SK-N-SH (cell line): Measurements from ENCODE around the gene CCSER1. TPM values are rescaled to one million over a fixed set of nuclear protein-coding genes. Genes with fewer than 3 reads are reported as not detected.

Source experiments
- CTCF ChIA-PET: fragments of 300-600, 350-600 bp; formaldehyde crosslinking; extraction: SDS; loops from one replicate; lab custom pipeline; 2021; lab: Yijun Ruan, JAX
- POLR2A ChIA-PET: fragments of 350-600 bp; sonication (Branson Sonifier 250); formaldehyde crosslinking; extraction: SDS; loops from one replicate; lab custom pipeline; 2020; ENCODE audit warnings: antibody characterized with exemption, inconsistent platforms; lab: Yijun Ruan, JAX
- DNase-seq: peaks from one replicate; pipeline ENCODE4 v3.0.0; 2012
- H2AFZ ChIP-seq: fragments of 200-600 bp; sonication (generic); 2 replicates; pipeline ENCODE4 v1.8.1; 2016; ENCODE audit warnings: antibody characterized with exemption, mild to moderate bottlenecking, low read depth
- H3F3A ChIP-seq: fragments of 200-600 bp; sonication (generic); replicated peaks from 2 replicates; pipeline ENCODE3; 2016; ENCODE audit warnings: antibody characterized with exemption, mild to moderate bottlenecking; ENCODE audit not compliant: insufficient read depth
- H3K27ac ChIP-seq, 2 experiments: fragments of 200-500 bp in 1 of 2; fragments of 200-600 bp in 1 of 2; sonication (Bioruptor generic) in 1 of 2; sonication (generic), shearing (Covaris generic) in 1 of 2; 2 replicates each; pipeline versions ENCODE4 v1.5.1 to v1.6.1; 2014 to 2016; ENCODE audit warnings: low read depth in 2 of 2, inconsistent platforms in 1 of 2, low read length in 1 of 2, mild to moderate bottlenecking in 1 of 2, mixed read lengths in 1 of 2
- H3K27me3 ChIP-seq: fragments of 200-600 bp; sonication (generic), shearing (Covaris generic); 2 replicates; pipeline ENCODE4 v1.6.1; 2016; ENCODE audit warnings: mixed run types; ENCODE audit not compliant: insufficient read depth
- H3K36me3 ChIP-seq, 2 experiments: fragments of 200-500 bp in 1 of 2; fragments of 200-600 bp in 1 of 2; sonication (Bioruptor generic) in 1 of 2; sonication (generic) in 1 of 2; replicated peaks in 1 of 2; 2 replicates each; pipeline versions ENCODE3 to v1.5.1; 2014 to 2016; ENCODE audit warnings: low read length in 1 of 2, mild to moderate bottlenecking in 1 of 2; ENCODE audit not compliant: insufficient read depth in 2 of 2, control insufficient read depth in 1 of 2
- H3K4me1 ChIP-seq, 2 experiments: fragments of 200-500 bp in 1 of 2; fragments of 200-600 bp in 1 of 2; sonication (Bioruptor generic) in 1 of 2; sonication (generic), shearing (Covaris generic) in 1 of 2; 2 replicates each; pipeline versions ENCODE4 v1.5.1 to v1.6.1; 2014 to 2016; ENCODE audit warnings: low read depth in 1 of 2, low read length in 1 of 2, mixed run types in 1 of 2; ENCODE audit not compliant: insufficient read depth in 2 of 2, control insufficient read depth in 1 of 2
- H3K4me2 ChIP-seq: fragments of 200-600 bp; sonication (generic), shearing (Covaris generic); 2 replicates; pipeline ENCODE4 v1.6.1; 2017; ENCODE audit warnings: mixed run types
- H3K4me3 ChIP-seq, 2 experiments: fragments of 200-500 bp in 1 of 2; fragments of 200-600 bp in 1 of 2; sonication (Bioruptor generic) in 1 of 2; sonication (generic), shearing (Covaris generic) in 1 of 2; 2 replicates each; pipeline versions ENCODE4 v1.5.1 to v1.8.1; 2014 to 2016; ENCODE audit warnings: low read depth in 2 of 2, inconsistent platforms in 1 of 2, low read length in 1 of 2, mild to moderate bottlenecking in 1 of 2, mixed read lengths in 1 of 2, moderate library complexity in 1 of 2
- H3K79me2 ChIP-seq: fragments of 200-600 bp; sonication (generic); 2 replicates; pipeline ENCODE4 v1.8.1; 2017; ENCODE audit warnings: mild to moderate bottlenecking; ENCODE audit not compliant: insufficient read depth
- H3K9ac ChIP-seq: fragments of 200-600 bp; sonication (generic); 2 replicates; pipeline ENCODE4 v1.6.1; 2017; ENCODE audit warnings: mixed run types
- H3K9me2 ChIP-seq: fragments of 200-600 bp; sonication (generic); 2 replicates; pipeline ENCODE4 v1.6.1; 2017; ENCODE audit warnings: mixed run types
- H3K9me3 ChIP-seq: fragments of 200-600 bp; sonication (generic); 2 replicates; pipeline ENCODE4 v1.6.1; 2017; ENCODE audit warnings: mixed run types, mild to moderate bottlenecking, moderate library complexity
- H4K20me1 ChIP-seq: fragments of 200-600 bp; sonication (generic); 2 replicates; pipeline ENCODE4 v1.6.1; 2017; ENCODE audit warnings: mild to moderate bottlenecking, mixed run types; ENCODE audit not compliant: insufficient read depth
- CTCF ChIP-seq: fragments of 200-600 bp; sonication (generic); IDR thresholded peaks from 2 replicates; pipeline ENCODE4 v1.6.1; 2017; ENCODE audit warnings: antibody characterized with exemption, mild to moderate bottlenecking, moderate library complexity
- ELF1 ChIP-seq: IDR thresholded peaks from 2 replicates; pipeline ENCODE4 v1.4.0; 2012
- FOXJ3 ChIP-seq: sonication (generic); formaldehyde crosslinking; IDR thresholded peaks from 2 replicates; pipeline ENCODE4 v1.5.1; 2020; ENCODE audit warnings: mild to moderate bottlenecking, missing genetic modification reagents
- GATA2 ChIP-seq: sonication (generic); formaldehyde crosslinking; IDR thresholded peaks from 2 replicates; pipeline ENCODE4 v1.5.0; 2020; ENCODE audit warnings: mild to moderate bottlenecking, missing genetic modification reagents
- IRF3 ChIP-seq: fragments of 150-350 bp; IDR thresholded peaks from 2 replicates; pipeline ENCODE4 v1.6.1; 2016; ENCODE audit warnings: mild to moderate bottlenecking, low read depth, low read length
- JUND ChIP-seq: IDR thresholded peaks from 2 replicates; pipeline ENCODE4 v1.4.0; 2012
- MEF2A ChIP-seq: IDR thresholded peaks from 2 replicates; pipeline ENCODE4 v1.4.0; 2012; ENCODE audit warnings: low read depth, borderline replicate concordance
- MXI1 ChIP-seq: IDR thresholded peaks from 2 replicates; pipeline ENCODE4 v1.6.1; 2012; ENCODE audit warnings: mild to moderate bottlenecking, low read depth, low read length, improper control_type of control experiment
- PBX3 ChIP-seq: IDR thresholded peaks from 2 replicates; pipeline ENCODE4; 2012
- RAD21 ChIP-seq: IDR thresholded peaks from 2 replicates; pipeline ENCODE4 v1.6.1; 2012; ENCODE audit warnings: mild to moderate bottlenecking, low read length
- REST ChIP-seq: IDR thresholded peaks from 2 replicates; pipeline ENCODE4 v1.6.1; 2012; ENCODE audit warnings: mild to moderate bottlenecking, low read depth, low read length, moderate library complexity
- RXRA ChIP-seq: IDR thresholded peaks from 2 replicates; pipeline ENCODE4 v1.4.0; 2012; ENCODE audit warnings: low read depth, mild to moderate bottlenecking, borderline replicate concordance
- SIN3A ChIP-seq: IDR thresholded peaks from 2 replicates; pipeline ENCODE4 v1.6.1; 2012; ENCODE audit warnings: low read depth, mild to moderate bottlenecking, low read length, moderate library complexity, borderline replicate concordance
- SMC3 ChIP-seq: IDR thresholded peaks from 2 replicates; pipeline ENCODE4 v1.6.1; 2012; ENCODE audit warnings: low read depth, low read length, improper control_type of control experiment
- TAF1 ChIP-seq: IDR thresholded peaks from 2 replicates; pipeline ENCODE4 v1.6.1; 2012; ENCODE audit warnings: low read depth, mild to moderate bottlenecking, low read length, moderate library complexity, borderline replicate concordance
- USF1 ChIP-seq: IDR thresholded peaks from 2 replicates; pipeline ENCODE4 v1.4.0; 2012; ENCODE audit warnings: low read depth, borderline replicate concordance
- USF2 ChIP-seq: fragments of 150-350 bp; IDR thresholded peaks from 2 replicates; pipeline ENCODE4 v1.6.1; 2017; ENCODE audit warnings: antibody characterized with exemption, low read length, low read depth, borderline replicate concordance
- WGBS: methylation state at CpG from one replicate; pipeline ENCODE4 v1.1.6; 2017; ENCODE audit warnings: low lambda C conversion rate; 5-methylcytosine and 5-hydroxymethylcytosine counted together
- polyA plus RNA-seq, 3 experiments: library from polyadenylated mRNA; depleted of rRNA; stranded (reverse); fragments of >200 nt; gene quantifications; 2 replicates each; pipeline ENCODE4 v1.2.3, GENCODE V29; 2012

The CCSER1 gene
- polyA plus RNA-seq, 1 of the 3 experiments (the other 2 are of a cell fraction), result 0.05 TPM

GRCh38 chr4:90546114-90546513 lies 418.9 kb downstream of the CCSER1 start (continued):
- TF ChIP-seq RXRA (no peak), MXI1 (no peak), SMC3 (no peak)

GRCh38 chr4:90570615-90571014 lies 443.4 kb downstream of the CCSER1 start:
- ChIA-PET CTCF (no interaction called here), POLR2A (no interaction called here)
- no peaks in the 10 kb centered on the region for H3K9me3 ChIP-seq
- H3K27me3 ChIP-seq, result no peaks in the 10 kb centered on the region
- H4K20me1 ChIP-seq, result no peaks in the 10 kb centered on the region
- no peak overlapping the region for H3K9ac ChIP-seq
- no peak overlapping the region for H3K4me2 ChIP-seq
- no peak overlapping the region for H2AFZ ChIP-seq
- DNase-seq, result no peak
- H3K4me1 ChIP-seq, result no peaks in the 10 kb centered on the region; a peak in 1 of 4 replicates
- no peak overlapping the region for H3K27ac ChIP-seq
- TF ChIP-seq RAD21 (no peak), FOXJ3 (no peak), USF2 (no peak), CTCF (no peak), SIN3A (no peak), ELF1 (no peak), GATA2 (no peak), JUND (no peak), USF1 (no peak), TAF1 (no peak)
- H3F3A ChIP-seq, result no peaks in the 10 kb centered on the region
- 69% methylated on average over 2 of the region's 2 CpGs for WGBS
- H3K79me2 ChIP-seq, result no peaks in the 10 kb centered on the region
- no peak overlapping the region for H3K4me3 ChIP-seq
- H3K9me2 ChIP-seq, result no peaks in the 10 kb centered on the region
- no peaks in the 10 kb centered on the region for H3K36me3 ChIP-seq

GRCh38 chr4:90572996-90573395 lies 445.8 kb downstream of the CCSER1 start:
- ChIA-PET POLR2A (no interaction called here), CTCF (no interaction called here)
- Histone ChIP-seq H3K9ac (no peak overlapping the region), H3K79me2 (no peaks in the 10 kb centered on the region), H3K9me2 (no peaks in the 10 kb centered on the region), H3K27ac (no peak overlapping the region), H4K20me1 (no peaks in the 10 kb centered on the region), H3K27me3 (no peaks in the 10 kb centered on the region), H2AFZ (no peak overlapping the region), H3K4me1 (no peaks in the 10 kb centered on the region; a peak in 1 of 4 replicates), H3F3A (no peaks in the 10 kb centered on the region), H3K4me3 (no peak overlapping the region), H3K9me3 (no peaks in the 10 kb centered on the region), H3K36me3 (no peaks in the 10 kb centered on the region), H3K4me2 (no peak overlapping the region)
- no peak for DNase-seq
- WGBS, result 29% methylated on average over 1 of the region's 2 CpGs
- TF ChIP-seq IRF3 (no peak), PBX3 (no peak), REST (no peak), MEF2A (no peak)
